ENCODE measurements around the gene DDIT3.
"Not testable (repeated sequence)": the region's sequence is repeated elsewhere in the genome, so short reads cannot be mapped to it uniquely, and the experiment has no call there.

DDIT3 gene

DNA sequence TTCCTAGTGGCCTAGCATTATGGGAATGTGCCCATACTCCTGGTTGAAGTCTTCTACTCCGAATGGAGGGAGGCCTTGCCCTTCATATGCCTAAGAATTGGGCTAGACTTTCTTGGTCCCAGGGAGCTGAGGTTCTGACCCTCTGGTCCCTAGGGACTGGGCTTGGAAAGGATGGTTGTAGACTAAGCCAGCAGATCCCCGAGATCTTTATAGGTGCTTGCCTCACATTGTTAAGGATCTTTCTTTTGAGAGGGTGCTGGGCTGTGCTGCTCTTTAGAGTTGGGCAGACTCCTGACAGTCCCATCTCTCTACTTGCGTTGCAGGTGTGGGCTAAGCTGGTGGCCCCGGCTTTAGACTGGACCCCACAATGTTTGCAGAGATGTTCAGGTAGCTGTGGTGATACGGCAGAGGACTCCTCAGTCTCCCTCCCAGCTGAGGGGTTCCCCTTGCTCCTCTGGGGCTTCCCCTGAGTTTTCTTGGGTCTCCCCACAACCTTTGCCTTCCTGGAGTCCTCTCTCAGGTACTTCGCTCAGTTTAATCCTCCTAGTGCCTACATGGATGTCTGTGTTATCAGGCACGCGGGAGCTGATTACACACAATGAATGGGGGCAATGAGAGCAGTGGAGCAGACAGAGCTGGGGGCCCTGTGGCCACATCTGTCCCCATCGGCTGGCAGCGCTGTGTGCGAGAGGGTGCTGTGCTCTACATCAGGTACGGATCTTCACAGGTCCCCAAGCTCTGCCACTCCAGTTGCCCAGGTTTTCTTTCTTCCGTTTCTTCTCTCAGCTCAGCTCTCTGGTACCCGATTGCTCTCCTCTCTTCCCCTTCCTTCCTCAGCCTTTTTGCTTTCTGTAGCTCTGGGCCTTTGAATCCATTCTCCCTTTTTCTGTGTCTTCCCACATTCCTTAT is 3.6 kb upstream of the DDIT3 start:
- Histone ChIP-seq H3K4me1 (ENCODE audit: control insufficient read depth in 1 of 2, insufficient read depth in 2 of 2, low read length in 2 of 2) (peaks cover 23 to 35% of the 10 kb centered on the region in 2 donors), H3K36me3 (ENCODE audit: control insufficient read depth in 1 of 2, insufficient read depth in 2 of 2, low read length in 2 of 2) (peaks cover 34 to 61% of the 10 kb centered on the region in 2 donors)

DNA sequence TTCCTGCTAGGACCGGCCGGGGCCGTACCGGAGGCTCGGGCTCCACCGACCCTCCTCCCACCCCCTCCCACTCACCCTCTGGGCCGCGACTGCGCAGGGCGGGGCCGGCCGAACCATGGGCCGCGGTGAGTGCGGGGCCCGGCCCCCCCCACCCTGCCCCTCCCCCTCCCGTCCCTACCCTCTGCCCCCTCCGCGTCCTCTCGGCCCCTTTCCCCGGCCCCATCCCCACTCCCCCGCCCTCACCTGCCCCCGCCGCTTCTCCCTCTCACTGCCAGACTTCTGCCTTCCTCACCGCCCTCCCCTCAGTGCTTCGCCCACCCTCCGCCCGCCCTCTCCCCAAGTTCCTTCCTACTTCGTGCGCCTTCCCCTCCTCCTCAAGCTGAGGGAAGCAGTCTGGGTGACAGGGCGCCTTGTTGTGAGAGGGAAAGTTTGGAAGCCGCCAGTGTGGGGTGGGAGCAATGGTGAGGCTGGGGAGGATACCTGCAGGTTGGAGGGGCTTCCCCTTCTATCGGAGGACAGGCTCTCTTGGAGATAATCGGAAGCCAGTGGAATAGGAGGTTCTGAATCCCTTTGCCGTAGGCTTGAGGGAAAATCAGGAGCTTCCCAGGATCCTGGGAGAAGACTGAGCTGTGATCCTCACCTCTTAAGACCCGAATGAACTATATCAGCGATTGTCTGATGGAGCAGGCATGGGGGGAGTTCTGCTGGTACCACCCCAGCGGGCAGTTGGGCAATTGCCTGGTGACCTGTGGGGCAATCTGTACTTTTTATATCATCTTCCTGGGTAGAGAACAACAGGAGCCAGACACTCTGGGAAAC is 2.8 kb upstream of the DDIT3 start:
- H3K27me3 ChIP-seq (ENCODE audit: low read depth, low read length), result no peaks in the 10 kb centered on the region
- H3K4me1 ChIP-seq (ENCODE audit: control insufficient read depth in 1 of 2, insufficient read depth in 2 of 2, low read length in 2 of 2), result peaks cover 30 to 43% of the 10 kb centered on the region in 2 donors
- H3K4me3 ChIP-seq (ENCODE audit: low read depth in 1 of 2, low read length in 2 of 2), result peak overlapping the region; percentile 71 to 86
- H3K27ac ChIP-seq (ENCODE audit: low read length), result peak overlapping the region; percentile 80
- H3K9me3 ChIP-seq (ENCODE audit: control insufficient read depth in 1 of 2, low read length in 2 of 2), result no peaks in the 10 kb centered on the region
- H3K36me3 ChIP-seq (ENCODE audit: control insufficient read depth in 1 of 2, insufficient read depth in 2 of 2, low read length in 2 of 2), result peaks cover 25 to 52% of the 10 kb centered on the region in 2 donors

More for the DNA sequence above, 3.6 kb upstream of the DDIT3 start:
- Histone ChIP-seq H3K27ac (ENCODE audit: low read length) (peak overlapping the region; percentile 80), H3K27me3 (ENCODE audit: low read depth, low read length) (no peaks in the 10 kb centered on the region), H3K9me3 (ENCODE audit: control insufficient read depth in 1 of 2, low read length in 2 of 2) (no peaks in the 10 kb centered on the region), H3K4me3 (ENCODE audit: low read depth in 1 of 2, low read length in 2 of 2) (peak overlapping the region; percentile 71 to 86)

DNA sequence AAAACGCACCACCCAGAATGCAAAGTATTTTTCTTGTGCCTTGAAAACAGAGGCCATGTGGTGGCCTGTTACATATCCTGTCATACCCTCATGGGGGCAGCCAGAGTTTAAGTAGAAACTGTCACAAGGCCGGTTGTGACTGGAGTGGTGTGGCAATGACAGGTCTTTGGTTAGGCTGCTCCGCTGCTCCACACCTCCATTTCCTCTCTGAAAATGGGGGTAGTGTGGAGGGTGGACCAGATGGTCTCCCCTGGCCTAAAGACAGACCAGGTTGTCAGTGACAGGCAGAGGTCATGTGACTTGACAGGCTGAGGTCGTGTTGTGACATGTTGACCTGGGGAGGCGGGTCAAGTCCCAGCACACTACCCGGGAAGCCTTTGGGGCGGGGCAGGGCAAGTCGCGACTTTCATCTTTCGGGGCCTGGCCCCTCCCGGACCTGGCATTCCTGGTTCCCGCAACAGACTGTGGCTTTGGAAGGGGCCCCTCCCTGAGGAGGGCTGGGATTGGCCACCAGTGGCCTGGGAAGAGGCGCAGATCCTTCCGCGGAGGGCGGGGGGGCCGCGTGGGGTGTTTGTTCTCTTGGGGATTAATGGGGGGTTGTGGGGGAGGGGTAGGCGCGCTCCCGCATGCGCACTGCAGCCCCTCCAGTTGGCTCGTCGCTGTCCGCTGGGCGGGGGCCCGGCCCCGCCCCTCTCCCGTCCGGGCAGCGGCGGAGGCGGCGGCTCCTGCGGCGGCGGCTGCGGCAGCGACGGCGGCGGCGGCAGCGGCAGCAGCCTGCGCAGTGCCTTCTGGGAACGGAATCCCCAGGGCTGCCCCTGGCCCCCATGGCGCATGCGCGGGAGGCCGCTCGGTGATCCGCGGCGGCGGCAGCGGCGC is 1.9 kb upstream of the DDIT3 start, which contains the start of gene MBD6:
MBD6 (plus strand) TSS at position 814 of the 876 bp plus-strand sequence. CDS start 1,480 bp downstream, outside the sequence.
- no peaks in the 10 kb centered on the region for H3K27me3 ChIP-seq (ENCODE audit: low read depth, low read length)
- no peaks in the 10 kb centered on the region for H3K9me3 ChIP-seq (ENCODE audit: control insufficient read depth in 1 of 2, low read length in 2 of 2)
- H3K36me3 ChIP-seq (ENCODE audit: control insufficient read depth in 1 of 2, insufficient read depth in 2 of 2, low read length in 2 of 2), result peaks cover 21 to 52% of the 10 kb centered on the region in 2 donors
- peak within 1 kb of the TSS; percentile 99 for H3K27ac ChIP-seq (ENCODE audit: low read length)
- peak within 1 kb of the TSS; percentile 71 to 86 for H3K4me3 ChIP-seq (ENCODE audit: low read depth in 1 of 2, low read length in 2 of 2)
- H3K4me1 ChIP-seq (ENCODE audit: control insufficient read depth in 1 of 2, insufficient read depth in 2 of 2, low read length in 2 of 2), result peaks cover 36 to 52% of the 10 kb centered on the region in 2 donors

DNA sequence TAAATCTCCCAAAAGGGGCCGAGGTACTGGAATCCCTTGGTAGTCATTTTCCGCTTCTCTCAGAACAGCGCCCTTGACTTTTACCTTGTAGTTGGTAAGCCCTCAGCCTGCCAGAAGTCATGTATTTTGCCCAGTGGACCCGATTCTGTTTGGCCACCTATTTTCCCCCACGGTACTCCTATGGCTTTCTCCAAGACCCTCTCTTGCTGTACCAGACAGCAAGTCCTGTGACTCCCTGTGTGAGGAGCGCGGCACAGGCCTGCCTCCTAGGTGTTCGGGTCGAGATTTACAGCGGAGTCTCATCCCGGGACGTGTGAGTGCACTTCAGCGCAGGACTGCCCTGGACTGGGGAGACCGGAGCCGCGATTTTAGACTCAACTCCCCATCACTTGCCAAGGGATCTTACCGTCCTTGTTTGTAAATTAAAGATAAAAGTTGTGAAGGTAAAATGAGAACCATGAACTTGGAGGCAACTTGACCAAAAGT is 1.3 kb upstream of the DDIT3 start:
- H3K9me3 ChIP-seq (ENCODE audit: control insufficient read depth in 1 of 2, low read length in 2 of 2), result no peaks in the 10 kb centered on the region
- peak overlapping the region; percentile 57 to 60 for H3K4me3 ChIP-seq (ENCODE audit: low read depth in 1 of 2, low read length in 2 of 2)
- H3K27me3 ChIP-seq (ENCODE audit: low read depth, low read length), result no peaks in the 10 kb centered on the region
- peak overlapping the region; percentile 99 for H3K27ac ChIP-seq (ENCODE audit: low read length)
- H3K4me1 ChIP-seq (ENCODE audit: control insufficient read depth in 1 of 2, insufficient read depth in 2 of 2, low read length in 2 of 2), result peaks cover 37 to 59% of the 10 kb centered on the region in 2 donors
- H3K36me3 ChIP-seq (ENCODE audit: control insufficient read depth in 1 of 2, insufficient read depth in 2 of 2, low read length in 2 of 2), result peaks cover 26 to 52% of the 10 kb centered on the region in 2 donors

DNA sequence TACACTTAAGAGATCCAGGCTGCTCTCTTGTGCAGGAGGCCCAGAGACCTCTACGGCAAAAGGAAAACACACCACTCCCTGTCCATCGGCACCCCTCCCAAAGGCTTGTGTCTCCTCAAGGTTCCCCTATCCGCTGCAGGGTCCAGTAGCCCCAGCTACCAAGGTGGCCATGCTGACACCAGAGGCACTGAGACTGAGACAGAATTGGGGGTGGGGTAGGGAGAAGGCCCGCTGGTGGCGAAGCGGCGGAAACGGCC is 590 bp downstream of the DDIT3 start:
- Histone ChIP-seq H3K27ac (ENCODE audit: low read length) (peak overlapping the region; percentile 100), H3K9me3 (ENCODE audit: control insufficient read depth in 1 of 2, low read length in 2 of 2) (no peaks in the 10 kb centered on the region), H3K4me1 (ENCODE audit: control insufficient read depth in 1 of 2, insufficient read depth in 2 of 2, low read length in 2 of 2) (peaks cover 37 to 44% of the 10 kb centered on the region in 2 donors), H3K27me3 (ENCODE audit: low read depth, low read length) (no peaks in the 10 kb centered on the region), H3K36me3 (ENCODE audit: control insufficient read depth in 1 of 2, insufficient read depth in 2 of 2, low read length in 2 of 2) (peaks cover 37 to 52% of the 10 kb centered on the region in 2 donors), H3K4me3 (ENCODE audit: low read depth in 1 of 2, low read length in 2 of 2) (peak overlapping the region; percentile 94 to 98)

DNA sequence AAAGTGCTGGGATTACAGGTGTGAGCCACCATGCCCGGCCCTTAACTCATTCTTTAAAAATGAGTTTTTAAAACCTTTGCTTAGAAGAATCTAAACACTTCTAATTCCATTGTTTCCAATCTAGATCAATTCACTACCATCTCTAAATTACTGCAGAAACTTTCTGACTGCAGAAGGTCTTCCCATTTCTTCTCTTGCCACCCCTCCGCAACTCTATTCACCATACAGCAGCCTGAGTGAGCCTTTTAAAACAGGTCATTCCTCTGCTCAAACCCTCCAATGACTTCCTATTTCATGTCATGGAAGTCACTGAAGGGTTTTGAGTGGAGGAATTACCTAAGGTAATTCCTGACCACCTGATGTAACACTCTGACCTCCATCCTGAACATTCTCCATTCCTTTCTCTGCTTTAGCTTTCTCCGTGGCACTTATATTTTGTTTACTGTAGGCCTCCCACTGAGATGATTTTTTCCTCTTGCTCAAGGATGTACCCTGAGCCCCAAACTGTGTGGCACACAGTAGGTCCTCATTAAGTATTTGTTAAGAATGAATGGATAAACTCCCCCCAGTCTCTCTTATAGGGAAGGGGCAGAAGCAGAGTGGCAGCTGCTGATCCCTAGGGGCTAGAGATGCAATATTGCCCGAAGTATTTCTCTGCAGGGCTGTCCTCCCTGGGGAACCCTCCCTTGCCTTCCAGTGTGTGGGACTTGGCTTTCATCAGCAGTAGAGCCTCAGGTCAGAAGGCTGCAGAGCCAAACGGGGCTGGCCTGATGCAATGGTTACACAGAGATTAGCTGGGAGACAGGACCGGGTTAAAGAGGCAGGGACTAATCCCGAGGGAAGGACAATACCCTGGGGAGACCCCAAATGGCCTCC is 1.2 kb downstream of the DDIT3 start:
- H3K36me3 ChIP-seq (ENCODE audit: control insufficient read depth in 1 of 2, insufficient read depth in 2 of 2, low read length in 2 of 2), result peaks cover 37 to 49% of the 10 kb centered on the region in 2 donors
- H3K4me3 ChIP-seq (ENCODE audit: low read depth in 1 of 2, low read length in 2 of 2), result peak overlapping the region; percentile 94 to 98
- no peaks in the 10 kb centered on the region for H3K27me3 ChIP-seq (ENCODE audit: low read depth, low read length)
- H3K4me1 ChIP-seq (ENCODE audit: control insufficient read depth in 1 of 2, insufficient read depth in 2 of 2, low read length in 2 of 2), result peaks cover 37 to 38% of the 10 kb centered on the region in 2 donors
- no peaks in the 10 kb centered on the region for H3K9me3 ChIP-seq (ENCODE audit: control insufficient read depth in 1 of 2, low read length in 2 of 2)
- H3K27ac ChIP-seq (ENCODE audit: low read length), result peak overlapping the region; percentile 100

DNA sequence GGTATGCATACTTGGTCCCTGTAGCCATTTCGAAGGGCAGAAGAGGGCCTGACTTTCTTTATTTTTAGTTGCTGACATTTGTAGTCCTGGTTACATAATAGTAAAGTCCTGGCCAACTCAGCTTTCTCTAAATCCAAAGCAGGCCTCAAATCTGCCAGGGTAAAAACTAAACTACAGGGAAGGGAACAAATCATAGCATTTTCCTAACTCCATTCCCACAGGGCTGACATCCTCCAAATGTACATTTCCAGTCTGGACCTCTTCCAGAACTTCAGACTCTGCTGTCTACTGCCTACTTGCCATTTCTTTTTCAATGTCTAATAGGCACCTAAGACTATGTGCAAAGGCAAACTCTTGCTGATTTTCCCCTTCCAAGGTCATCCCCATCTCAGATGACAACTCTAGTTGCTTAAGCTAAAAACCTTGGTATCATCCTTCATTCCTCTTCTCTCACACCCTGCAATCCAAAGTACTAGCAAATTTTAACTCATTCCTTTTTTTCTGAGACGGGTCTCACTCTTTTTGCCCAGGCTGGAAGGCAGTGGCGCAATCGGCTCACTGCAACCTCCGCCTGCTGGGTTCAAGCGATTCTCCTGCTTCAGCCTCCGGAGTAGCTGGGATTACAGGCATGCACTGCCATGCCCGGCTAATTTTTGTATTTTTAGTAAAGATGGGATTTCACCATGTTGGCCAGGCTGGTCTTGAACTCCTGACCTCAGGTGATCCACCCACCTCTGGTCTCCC is 2.0 kb downstream of the DDIT3 start:
- Histone ChIP-seq H3K27ac (ENCODE audit: low read length) (peak overlapping the region; percentile 65), H3K36me3 (ENCODE audit: control insufficient read depth in 1 of 2, insufficient read depth in 2 of 2, low read length in 2 of 2) (peaks cover 39 to 48% of the 10 kb centered on the region in 2 donors), H3K27me3 (ENCODE audit: low read depth, low read length) (no peaks in the 10 kb centered on the region), H3K4me3 (ENCODE audit: low read depth in 1 of 2, low read length in 2 of 2) (peak overlapping the region; percentile 94 to 98), H3K4me1 (ENCODE audit: control insufficient read depth in 1 of 2, insufficient read depth in 2 of 2, low read length in 2 of 2) (peaks cover 29 to 30% of the 10 kb centered on the region in 2 donors), H3K9me3 (ENCODE audit: control insufficient read depth in 1 of 2, low read length in 2 of 2) (no peaks in the 10 kb centered on the region)

DNA sequence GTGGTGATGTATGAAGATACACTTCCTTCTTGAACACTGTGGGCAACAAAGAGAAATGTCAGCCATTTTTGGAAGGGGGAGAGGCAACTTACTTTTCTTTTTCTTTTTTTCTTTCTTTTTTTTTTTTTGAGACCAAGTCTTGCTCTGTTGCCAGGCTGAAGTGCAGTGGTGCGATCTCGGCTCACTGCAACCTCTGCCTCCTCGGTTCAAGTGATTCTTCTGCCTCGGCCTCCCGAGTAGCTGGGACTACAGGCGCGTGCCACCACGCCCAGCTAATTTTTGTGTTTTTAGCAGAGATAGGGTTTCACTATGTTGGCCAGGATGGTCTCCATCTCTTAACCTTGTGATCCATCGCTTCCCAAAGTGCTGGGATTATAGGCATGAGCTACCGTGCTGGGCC is 2.6 kb downstream of the DDIT3 start:
- H3K27me3 ChIP-seq (ENCODE audit: low read depth, low read length); H3K9me3 ChIP-seq (ENCODE audit: control insufficient read depth in 1 of 2, low read length in 2 of 2): not testable (repeated sequence)
- peak overlapping the region; percentile 65 for H3K27ac ChIP-seq (ENCODE audit: low read length)
- peaks cover 27 to 28% of the 10 kb centered on the region in 2 donors for H3K4me1 ChIP-seq (ENCODE audit: control insufficient read depth in 1 of 2, insufficient read depth in 2 of 2, low read length in 2 of 2)
- H3K4me3 ChIP-seq (ENCODE audit: low read depth in 1 of 2, low read length in 2 of 2), result peak overlapping the region in 1 of 2 donors; percentile 94
- H3K36me3 ChIP-seq (ENCODE audit: control insufficient read depth in 1 of 2, insufficient read depth in 2 of 2, low read length in 2 of 2), result peaks cover 45 to 54% of the 10 kb centered on the region in 2 donors

DNA sequence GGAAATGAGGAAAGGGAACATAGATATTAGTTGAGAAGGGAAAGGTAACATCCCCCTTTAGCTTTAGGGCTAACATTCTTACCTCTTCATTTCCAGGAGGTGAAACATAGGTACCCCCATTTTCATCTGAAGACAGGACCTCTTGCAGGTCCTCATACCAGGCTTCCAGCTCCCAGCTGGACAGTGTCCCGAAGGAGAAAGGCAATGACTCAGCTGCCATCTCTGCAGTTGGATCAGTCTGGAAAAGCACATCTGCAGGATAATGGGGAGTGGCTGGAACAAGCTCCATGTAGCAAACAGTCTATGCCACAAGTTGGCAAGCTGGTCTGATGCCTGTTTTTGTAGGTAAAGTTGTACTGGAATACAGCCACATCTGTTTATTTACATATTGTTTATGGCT is 3.1 kb downstream of the DDIT3 start:
- H3K27me3 ChIP-seq (ENCODE audit: low read depth, low read length), result no peaks in the 10 kb centered on the region
- peaks cover 49 to 59% of the 10 kb centered on the region in 2 donors for H3K36me3 ChIP-seq (ENCODE audit: control insufficient read depth in 1 of 2, insufficient read depth in 2 of 2, low read length in 2 of 2)
- H3K4me1 ChIP-seq (ENCODE audit: control insufficient read depth in 1 of 2, insufficient read depth in 2 of 2, low read length in 2 of 2), result peaks cover 27 to 28% of the 10 kb centered on the region in 2 donors
- H3K9me3 ChIP-seq (ENCODE audit: control insufficient read depth in 1 of 2, low read length in 2 of 2), result no peaks in the 10 kb centered on the region
- no peak overlapping the region for H3K4me3 ChIP-seq (ENCODE audit: low read depth in 1 of 2, low read length in 2 of 2)
- no peak overlapping the region for H3K27ac ChIP-seq (ENCODE audit: low read length)
